PC-3 (cell line): ENCODE measurements around the gene FKBP1A. TPM values are rescaled to one million over a fixed set of nuclear protein-coding genes. Genes with fewer than 3 reads are reported as not detected.

Source experiments
- ATAC-seq: fragments of 200-7000 bp; cut with Tn5 transposase; 2 replicates; pipeline ENCODE4 v1.9.1; 2020; ENCODE audit warnings: mild to moderate bottlenecking, moderate library complexity
- BruUV-seq: library from RNA; stranded (reverse); fragments of 400-500 nt; replicated peaks from 2 replicates; lab custom pipeline; 2021; lab: Mats Ljungman, UMichigan
- CTCF ChIA-PET: fragments of 300-600 bp; sonication (Branson Sonifier 250); formaldehyde crosslinking; loops from one replicate; lab custom pipeline; 2022; ENCODE audit warnings: antibody characterized with exemption; lab: Charles Lee
- POLR2A ChIA-PET: fragments of 300-600 bp; sonication (Branson Sonifier 250); formaldehyde crosslinking; loops from one replicate; lab custom pipeline; 2022; ENCODE audit warnings: antibody characterized with exemption; ENCODE audit not compliant: unreplicated experiment; lab: Charles Lee
- DNase-seq: peaks from one replicate; pipeline ENCODE4 v3.0.0-alpha.2; 2015
- H2AFZ ChIP-seq: fragments of 300-600 bp; sonication (generic); 2 replicates; pipeline ENCODE4 v1.6.0; 2016; ENCODE audit warnings: antibody characterized with exemption, low read length
- H3F3A ChIP-seq: fragments of 300-600 bp; sonication (generic); one replicate; pipeline ENCODE4 v1.6.0; 2017; ENCODE audit warnings: antibody characterized with exemption, low read length, control low read depth, mild to moderate bottlenecking; ENCODE audit not compliant: unreplicated experiment
- H3K27ac ChIP-seq: fragments of 300-600 bp; sonication (generic); 2 replicates; pipeline ENCODE4 v1.5.1; 2016; ENCODE audit warnings: mild to moderate bottlenecking, low read length
- H3K27me3 ChIP-seq: fragments of 300-600 bp; sonication (generic); 2 replicates; pipeline ENCODE4 v1.6.1; 2016; ENCODE audit warnings: low read length, mixed read lengths
- H3K36me3 ChIP-seq: fragments of 300-600 bp; sonication (generic); 2 replicates; pipeline ENCODE4 v1.6.1; 2016; ENCODE audit warnings: low read depth, mixed run types, low read length, mixed read lengths
- H3K4me1 ChIP-seq: fragments of 300-600 bp; sonication (generic); 2 replicates; pipeline ENCODE4 v1.5.1; 2016; ENCODE audit warnings: low read length; ENCODE audit not compliant: insufficient read depth
- H3K4me2 ChIP-seq: fragments of 300-600 bp; sonication (generic); 2 replicates; pipeline ENCODE4 v1.6.0; 2016; ENCODE audit warnings: low read length
- H3K4me3 ChIP-seq: fragments of 300-600 bp; sonication (generic); 2 replicates; pipeline ENCODE4 v1.5.1; 2016; ENCODE audit warnings: mild to moderate bottlenecking, low read length, mixed read lengths
- H3K79me2 ChIP-seq: fragments of 300-600 bp; sonication (generic); 2 replicates; pipeline ENCODE4 v1.6.1; 2017; ENCODE audit warnings: low read length, mixed read lengths
- H3K9ac ChIP-seq: fragments of 300-600 bp; sonication (generic); 2 replicates; pipeline ENCODE4 v1.6.0; 2016; ENCODE audit warnings: mild to moderate bottlenecking, low read length
- H3K9me2 ChIP-seq: fragments of 300-600 bp; sonication (generic); replicated peaks from 2 replicates; pipeline ENCODE4 v1.6.1; 2016; ENCODE audit warnings: mixed run types, low read length, mixed read lengths
- H3K9me3 ChIP-seq: fragments of 300-600 bp; sonication (generic); 2 replicates; pipeline ENCODE4 v1.6.1; 2016; ENCODE audit warnings: low read length, mixed read lengths
- H4K20me1 ChIP-seq: fragments of 300-600 bp; sonication (generic); 2 replicates; pipeline ENCODE4 v1.6.1; 2016; ENCODE audit warnings: low read length, mixed read lengths
- CTCF ChIP-seq: fragments of 300-600 bp; sonication (generic); conservative IDR thresholded peaks from 2 replicates; pipeline ENCODE4 v1.5.1; 2017; ENCODE audit warnings: antibody characterized with exemption, low read depth, mild to moderate bottlenecking, low read length
- EZH2 ChIP-seq: fragments of 300-600 bp; sonication (generic); IDR thresholded peaks from one replicate; pipeline ENCODE4 v1.6.1; 2017; ENCODE audit warnings: antibody characterized with exemption, mild to moderate bottlenecking, low read length; ENCODE audit not compliant: unreplicated experiment
- EZH2phosphoT487 ChIP-seq: fragments of 300-600 bp; sonication (generic); IDR thresholded peaks from 2 replicates; pipeline ENCODE4 v1.6.1; 2018; ENCODE audit warnings: mild to moderate bottlenecking, antibody characterized with exemption, low read length, borderline replicate concordance
- intact Hi-C: fragments of 100-400 bp; cut with micrococcal nuclease; formaldehyde crosslinking; loops from 2 replicates; pipeline ENCODE4 v1.9.0; 2023
- total RNA-seq: library from RNA; depleted of rRNA; stranded (reverse); fragments of >200 nt; gene quantifications from 2 replicates; pipeline ENCODE4 v1.2.3, GENCODE V29; 2014

FKBP1A gene
- total RNA-seq, 1 experiment from 2014 or later, result 178 TPM

GRCh38 chr20:1388253-1388652, 4.6 kb downstream of the FKBP1A start:
- peaks cover 83% of the 10 kb centered on the region for H4K20me1 ChIP-seq
- H3F3A ChIP-seq, result no peaks in the 10 kb centered on the region
- H3K9me2 ChIP-seq, result no peaks in the 10 kb centered on the region
- POLR2A ChIA-PET, result no interaction called here
- CTCF ChIA-PET, result no interaction called here
- peaks cover 70% of the 10 kb centered on the region for H3K4me1 ChIP-seq
- H3K4me2 ChIP-seq, result peak overlapping the region; percentile 49
- no peak for TF ChIP-seq EZH2
- no TSS peak for BruUV-seq
- H3K79me2 ChIP-seq, result peaks cover 98% of the 10 kb centered on the region
- no peak overlapping the region for H2AFZ ChIP-seq
- peaks cover 38% of the 10 kb centered on the region for H3K36me3 ChIP-seq
- ATAC-seq, result no peak
- H3K4me3 ChIP-seq, result no peak overlapping the region
- no peaks in the 10 kb centered on the region for H3K9me3 ChIP-seq
- no peaks in the 10 kb centered on the region for H3K27me3 ChIP-seq
- no peak for DNase-seq
- intact Hi-C loops, result no loop called here
- H3K27ac ChIP-seq, result no peak overlapping the region
- no peak overlapping the region for H3K9ac ChIP-seq

DNA sequence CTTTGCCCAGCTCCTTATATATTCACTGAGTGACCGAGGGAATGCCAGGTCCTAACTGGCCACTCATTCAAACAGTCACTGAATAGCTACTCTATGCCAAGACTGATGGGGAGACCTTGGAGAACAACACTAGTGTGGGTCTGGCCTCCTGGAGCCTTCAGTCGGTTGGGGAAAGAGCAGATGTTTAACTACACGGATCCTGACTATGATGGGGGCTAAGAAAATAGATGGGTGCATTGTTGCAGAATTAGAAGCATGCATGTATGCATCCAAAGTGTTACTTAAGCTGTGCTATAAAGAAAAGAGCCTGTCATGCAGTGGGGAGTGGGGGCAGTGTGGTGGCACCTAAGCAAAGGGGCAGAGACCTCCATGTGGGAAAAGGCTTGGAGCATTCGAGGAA, 6.5 kb downstream of the FKBP1A start:
- H3K9ac ChIP-seq, result no peak overlapping the region
- no TSS peak for BruUV-seq
- TF ChIP-seq CTCF (no peak), EZH2phosphoT487 (no peak), EZH2 (no peak)
- peaks cover 47% of the 10 kb centered on the region for H3K36me3 ChIP-seq
- no peak overlapping the region for H2AFZ ChIP-seq
- no peak overlapping the region for H3K4me3 ChIP-seq
- H3K27ac ChIP-seq, result no peak overlapping the region
- CTCF ChIA-PET, result no interaction called here
- POLR2A ChIA-PET, result no interaction called here
- DNase-seq, result no peak
- no peak for ATAC-seq
- no peaks in the 10 kb centered on the region for H3K27me3 ChIP-seq
- H3K9me3 ChIP-seq, result no peaks in the 10 kb centered on the region
- H3K4me1 ChIP-seq, result peaks cover 86% of the 10 kb centered on the region
- H3K9me2 ChIP-seq, result no peaks in the 10 kb centered on the region
- no peak overlapping the region for H3K4me2 ChIP-seq
- peaks cover 100% of the 10 kb centered on the region for H3K79me2 ChIP-seq
- H3F3A ChIP-seq, result no peaks in the 10 kb centered on the region
- H4K20me1 ChIP-seq, result peaks cover 93% of the 10 kb centered on the region
- intact Hi-C loops, result no loop called here

GRCh38 chr20:1383623-1384404, 9.0 kb downstream of the FKBP1A start:
- Histone ChIP-seq H2AFZ (no peak overlapping the region), H3K27ac (peak overlapping the region; percentile 70), H3K9me3 (no peaks in the 10 kb centered on the region), H3K36me3 (peaks cover 52% of the 10 kb centered on the region), H3K4me2 (peak overlapping the region; percentile 35; the same call in 1 of the 2 replicates), H3F3A (peaks cover 1% of the 10 kb centered on the region), H3K9me2 (no peaks in the 10 kb centered on the region), H3K79me2 (peaks cover 100% of the 10 kb centered on the region), H3K27me3 (no peaks in the 10 kb centered on the region), H3K4me3 (no peak overlapping the region), H3K4me1 (peaks cover 80% of the 10 kb centered on the region), H4K20me1 (peaks cover 94% of the 10 kb centered on the region), H3K9ac (peak overlapping the region; percentile 21; the same call in 1 of the 2 replicates)
- no TSS peak for BruUV-seq
- intact Hi-C loops, result loop anchor here (5.0 kb wide), 1 partner anchor 33 kb away; no protein-coding TSS in a partner anchor
- ATAC-seq (peak; percentile 67), DNase-seq (peak; percentile 56)
- TF ChIP-seq CTCF (no peak), EZH2 (no peak), EZH2phosphoT487 (no peak)
- ChIA-PET CTCF (interaction anchor here (0.9 to 1.2 kb wide), 2 partner anchors 52 to 120 kb away, joined by 3 to 4 read pairs; no protein-coding TSS in a partner anchor), POLR2A (interaction anchor here (0.5 kb wide), 2 partner anchors 18 to 1268 kb away, joined by 4 to 7 read pairs; no protein-coding TSS in a partner anchor)
